ENCODE data around the gene TPI1.

GRCh38 chr12:6869049-6870021 lies 2.0 kb downstream of the TPI1 start:
- TF ChIP-seq CTCF (IDR thresholded peaks at IDR 0.05) (peak; percentile 91), MAX (CRISPR knock-in tag; IDR thresholded peaks at IDR 0.05) (no peak), USF2 (CRISPR knock-in tag; IDR thresholded peaks at IDR 0.05) (no peak), TEAD4 (CRISPR knock-in tag; IDR thresholded peaks at IDR 0.05) (no peak), ZNF138 (CRISPR knock-in tag; conservative IDR thresholded peaks at IDR 0.05) (no peak), ZNF121 (CRISPR knock-in tag; IDR thresholded peaks at IDR 0.05) (no peak), ZNF423 (CRISPR knock-in tag; IDR thresholded peaks at IDR 0.05) (no peak), GRHL2 (CRISPR knock-in tag; IDR thresholded peaks at IDR 0.05; ENCODE audit: insufficient replicate concordance, severe bottlenecking) (no peak), MYBL2 (CRISPR knock-in tag; IDR thresholded peaks at IDR 0.05) (no peak), NR1H2 (CRISPR knock-in tag; IDR thresholded peaks at IDR 0.05) (no peak), STAT6 (CRISPR knock-in tag; conservative IDR thresholded peaks at IDR 0.05; ENCODE audit: low read depth) (no peak), ZNF396 (CRISPR knock-in tag; IDR thresholded peaks at IDR 0.05; ENCODE audit: borderline replicate concordance) (no peak), ZNF219 (CRISPR knock-in tag; IDR thresholded peaks at IDR 0.05; ENCODE audit: borderline replicate concordance) (no peak)
- TF ChIP-seq, protein P1, sequence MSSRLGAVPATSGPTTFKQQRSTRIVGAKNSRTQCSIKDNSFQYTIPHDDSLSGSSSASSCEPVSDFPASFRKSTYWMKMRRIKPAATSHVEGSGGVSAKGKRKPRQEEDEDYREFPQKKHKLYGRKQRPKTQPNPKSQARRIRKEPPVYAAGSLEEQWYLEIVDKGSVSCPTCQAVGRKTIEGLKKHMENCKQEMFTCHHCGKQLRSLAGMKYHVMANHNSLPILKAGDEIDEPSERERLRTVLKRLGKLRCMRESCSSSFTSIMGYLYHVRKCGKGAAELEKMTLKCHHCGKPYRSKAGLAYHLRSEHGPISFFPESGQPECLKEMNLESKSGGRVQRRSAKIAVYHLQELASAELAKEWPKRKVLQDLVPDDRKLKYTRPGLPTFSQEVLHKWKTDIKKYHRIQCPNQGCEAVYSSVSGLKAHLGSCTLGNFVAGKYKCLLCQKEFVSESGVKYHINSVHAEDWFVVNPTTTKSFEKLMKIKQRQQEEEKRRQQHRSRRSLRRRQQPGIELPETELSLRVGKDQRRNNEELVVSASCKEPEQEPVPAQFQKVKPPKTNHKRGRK (CRISPR knock-in tag; IDR thresholded peaks at IDR 0.05; ENCODE audit: borderline replicate concordance) = no peak

Data from WTC11 (cell line).